HG02623 (cell line): ENCODE results near the gene CSNK2A3.
"Not testable (repeated sequence)": the region's sequence is repeated elsewhere in the genome, so short reads cannot be mapped to it uniquely, and the experiment has no call there.

ENCODE experiments used
- ATAC-seq: cut with Tn5 transposase; IDR thresholded peaks from one replicate; pipeline ENCODE4 v1.9.1; 2021; ENCODE audit warnings: moderate library complexity; ENCODE audit not compliant: unreplicated experiment

The CSNK2A3 gene

GRCh38 chr11:11352878-11353277 lies at the start of gene CSNK2A3:
Gene CSNK2A3 (minus strand): TSS chr11:11353250. CDS start chr11:11353119, 131 bp downstream.
- not testable (repeated sequence) for ATAC-seq

- ATAC-seq: no peak
Observed at GRCh38 chr11:11401960-11402535, 49.0 kb upstream of the CSNK2A3 start.

GRCh38 chr11:11400635-11401232 lies 47.7 kb upstream of the CSNK2A3 start:
- no peak for ATAC-seq

- ATAC-seq: no peak
Observed at GRCh38 chr11:11400121-11400520, 47.1 kb upstream of the CSNK2A3 start.

GRCh38 chr11:11397781-11398180 lies 44.7 kb upstream of the CSNK2A3 start:
- ATAC-seq: no peak

GRCh38 chr11:11397036-11397415 lies 44.0 kb upstream of the CSNK2A3 start:
- ATAC-seq: no peak

- no peak for ATAC-seq
Observed at GRCh38 chr11:11396301-11397035, 43.4 kb upstream of the CSNK2A3 start.

- no peak for ATAC-seq
Observed at GRCh38 chr11:11395126-11395525, 42.1 kb upstream of the CSNK2A3 start.

GRCh38 chr11:11394241-11394640 lies 41.2 kb upstream of the CSNK2A3 start:
- ATAC-seq: no peak

GRCh38 chr11:11391796-11392463 lies 38.9 kb upstream of the CSNK2A3 start:
- no peak for ATAC-seq

GRCh38 chr11:11391169-11391568 lies 38.1 kb upstream of the CSNK2A3 start:
- ATAC-seq: no peak

GRCh38 chr11:11390068-11390771 lies 37.2 kb upstream of the CSNK2A3 start:
- no peak for ATAC-seq

- ATAC-seq: no peak
Observed at GRCh38 chr11:11389238-11389637, 36.2 kb upstream of the CSNK2A3 start.

- no peak for ATAC-seq
Observed at GRCh38 chr11:11387622-11388305, 34.7 kb upstream of the CSNK2A3 start.

GRCh38 chr11:11387207-11387606 lies 34.2 kb upstream of the CSNK2A3 start:
- ATAC-seq: no peak

GRCh38 chr11:11384829-11385228 lies 31.8 kb upstream of the CSNK2A3 start:
- ATAC-seq: no peak

- no peak for ATAC-seq
Observed at GRCh38 chr11:11383995-11384394, 30.9 kb upstream of the CSNK2A3 start.

- no peak for ATAC-seq
Observed at GRCh38 chr11:11382858-11383532, 29.9 kb upstream of the CSNK2A3 start.

GRCh38 chr11:11381471-11382105 lies 28.5 kb upstream of the CSNK2A3 start:
- ATAC-seq: no peak

GRCh38 chr11:11380883-11381282 lies 27.8 kb upstream of the CSNK2A3 start:
- ATAC-seq: no peak
